Mesodermal cell (in vitro differentiated cells): ENCODE data around the gene ZFAND5.

Experiments used
- H3K27ac ChIP-seq: 2 replicates; pipeline ENCODE4 v1.7.0; 2013; ENCODE audit warnings: mild to moderate bottlenecking, low read depth, low read length, moderate library complexity; ENCODE audit not compliant: severe bottlenecking
- H3K36me3 ChIP-seq: 2 replicates; pipeline ENCODE4 v1.7.1; 2013; ENCODE audit warnings: mild to moderate bottlenecking, low read length, moderate library complexity; ENCODE audit not compliant: control insufficient read depth, insufficient read depth
- H3K4me1 ChIP-seq: one replicate; pipeline ENCODE4 v1.7.1; 2013; ENCODE audit warnings: mild to moderate bottlenecking, low read length; ENCODE audit not compliant: insufficient read depth, control insufficient read depth, poor library complexity, severe bottlenecking
- H3K4me3 ChIP-seq: 2 replicates; pipeline ENCODE4 v1.7.0; 2013; ENCODE audit warnings: low read length, control low read depth, mild to moderate bottlenecking; ENCODE audit not compliant: insufficient read depth, poor library complexity, severe bottlenecking; ENCODE audit errors: extremely low read depth
- H3K9me3 ChIP-seq: 2 replicates; pipeline ENCODE4 v1.7.1; 2013; ENCODE audit warnings: mild to moderate bottlenecking, low read length, moderate library complexity; ENCODE audit not compliant: control insufficient read depth
- WGBS, 2 experiments: methylation state at CpG; one replicate each; pipeline ENCODE4 v1.1.5; 2013; ENCODE audit warnings: missing lambda C conversion rate in 2 of 2; ENCODE audit not compliant: insufficient coverage in 2 of 2; 5-methylcytosine and 5-hydroxymethylcytosine counted together

ZFAND5 gene

DNA sequence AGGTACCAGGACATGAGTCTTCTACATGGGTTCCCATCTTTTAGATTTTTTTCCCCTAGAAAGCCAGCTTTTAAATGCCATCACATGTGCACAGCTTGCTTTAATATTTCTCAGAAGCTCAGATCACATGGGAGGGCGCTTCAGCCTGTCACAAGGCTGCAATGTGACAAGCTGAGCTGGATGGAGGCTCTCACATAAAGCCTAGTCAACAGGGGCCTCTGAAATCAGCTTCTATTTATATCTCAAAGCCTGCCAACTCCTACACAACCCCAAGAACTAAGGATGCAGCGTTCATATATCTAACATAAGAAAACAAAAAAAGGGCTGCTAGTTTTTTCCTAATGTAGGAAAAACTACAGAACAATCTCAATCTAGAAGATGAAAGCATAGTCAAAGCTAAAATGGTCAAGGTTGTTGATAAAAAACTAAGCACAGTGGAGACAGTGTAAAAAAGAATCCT, 2.3 kb downstream of the ZFAND5 start:
- Histone ChIP-seq H3K27ac (peak overlapping the region; percentile 99), H3K4me1 (peaks cover 24% of the 10 kb centered on the region), H3K36me3 (peaks cover 33% of the 10 kb centered on the region), H3K9me3 (no peaks in the 10 kb centered on the region), H3K4me3 (peak overlapping the region; percentile 82)
- 20 to 22% methylated on average over 1 of the region's 2 CpGs for WGBS, 2 experiments

GRCh38 chr9:72362118-72362531, 2.9 kb downstream of the ZFAND5 start:
- WGBS, 2 experiments: 20% methylated on average over 1 of the region's 2 CpGs; no CpG with 5 or more reads in 1 of the 2 experiments
- Histone ChIP-seq H3K9me3 (no peaks in the 10 kb centered on the region), H3K4me3 (peak overlapping the region; percentile 82), H3K27ac (peak overlapping the region; percentile 99), H3K36me3 (peaks cover 39% of the 10 kb centered on the region), H3K4me1 (peaks cover 26% of the 10 kb centered on the region)

- Histone ChIP-seq H3K9me3 (no peaks in the 10 kb centered on the region), H3K4me3 (peak overlapping the region; percentile 82), H3K4me1 (peaks cover 29% of the 10 kb centered on the region), H3K36me3 (peaks cover 48% of the 10 kb centered on the region), H3K27ac (no peak overlapping the region)
- WGBS, 2 experiments: 43 to 64% methylated on average over 2 of the region's 3 CpGs
These were observed 3.8 kb downstream of the ZFAND5 start for GRCh38 chr9:72361217-72361616.

DNA sequence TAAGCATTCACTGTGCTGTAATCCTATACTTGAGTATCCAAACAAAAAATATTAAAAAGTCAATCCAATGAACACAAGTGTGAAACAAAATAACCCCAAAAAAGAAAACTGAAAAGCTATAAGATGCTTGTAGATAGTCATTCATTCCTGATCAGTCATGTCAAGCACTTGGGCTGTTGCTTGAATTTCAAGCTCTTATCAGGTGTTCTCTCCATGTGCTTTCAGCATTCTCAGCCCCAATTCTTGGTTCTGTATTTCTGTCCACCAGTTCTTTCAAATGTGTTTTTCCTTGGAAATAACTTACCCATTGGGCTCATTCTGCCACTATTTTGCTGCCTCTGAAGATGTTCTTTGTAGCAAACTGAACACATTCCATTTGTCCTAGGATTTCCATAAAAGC, 4.7 kb downstream of the ZFAND5 start:
- H3K36me3 ChIP-seq: peaks cover 57% of the 10 kb centered on the region
- H3K4me3 ChIP-seq: no peak overlapping the region
- no peak overlapping the region for H3K27ac ChIP-seq
- H3K4me1 ChIP-seq: peaks cover 31% of the 10 kb centered on the region
- no peaks in the 10 kb centered on the region for H3K9me3 ChIP-seq

DNA sequence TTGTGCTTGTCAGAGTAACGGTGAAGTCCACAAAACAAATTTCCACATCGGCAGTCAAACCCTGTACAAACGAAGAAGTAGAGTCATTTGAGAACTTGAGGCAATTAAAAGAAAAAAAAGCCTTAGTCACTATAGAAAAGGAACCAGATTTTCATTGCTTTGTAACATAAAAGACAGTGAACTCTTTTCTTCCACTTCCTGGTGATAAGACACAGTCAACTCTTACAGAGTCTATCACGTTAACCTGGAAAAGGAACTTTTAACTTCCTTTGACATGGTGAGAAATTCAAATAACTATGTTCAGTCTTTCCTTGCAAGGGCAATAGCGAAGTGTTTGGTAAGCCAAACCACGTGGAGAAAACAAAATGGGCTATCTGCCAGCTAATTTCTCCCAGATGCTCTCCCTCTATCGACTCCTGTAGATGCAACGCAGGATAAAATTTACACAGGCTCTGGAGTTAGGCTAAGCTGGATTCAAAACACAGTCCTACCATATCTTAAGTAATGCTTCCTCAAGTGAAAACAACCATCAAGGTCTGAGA, 8.9 kb downstream of the ZFAND5 start:
- Histone ChIP-seq H3K4me1 (peaks cover 31% of the 10 kb centered on the region), H3K27ac (peak overlapping the region; percentile 65), H3K4me3 (no peak overlapping the region), H3K9me3 (no peaks in the 10 kb centered on the region), H3K36me3 (peaks cover 73% of the 10 kb centered on the region)
- 93 to 97% methylated on average over 5 to 6 of the region's 8 CpGs for WGBS, 2 experiments

DNA sequence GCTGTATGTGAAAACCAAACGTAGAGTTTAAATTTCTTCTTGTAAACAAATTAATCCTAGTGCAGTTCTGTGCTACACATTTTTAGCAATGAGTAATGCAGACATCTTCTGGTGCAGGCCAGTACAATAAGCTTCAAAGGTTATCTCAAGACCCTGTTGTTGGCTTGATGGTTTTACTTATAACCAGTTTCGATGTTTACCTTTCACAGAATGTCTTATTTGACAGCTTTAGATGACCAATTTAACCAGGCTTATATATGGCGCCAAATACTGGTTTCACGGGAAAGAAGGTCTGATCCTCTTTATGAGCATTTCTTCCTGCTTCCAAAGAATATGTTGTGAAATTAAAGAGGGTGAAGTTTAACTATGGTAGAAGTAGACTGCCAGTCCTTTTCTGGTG, 9.9 kb downstream of the ZFAND5 start:
- Histone ChIP-seq H3K4me3 (no peak overlapping the region), H3K36me3 (peaks cover 70% of the 10 kb centered on the region), H3K4me1 (peaks cover 28% of the 10 kb centered on the region), H3K9me3 (no peaks in the 10 kb centered on the region), H3K27ac (no peak overlapping the region)
- WGBS, 2 experiments: 100% methylated on average over 1 to 3 of the region's 4 CpGs

- WGBS, 2 experiments: no CpG with 5 or more reads among the region's 1 CpG
- no peak overlapping the region for H3K27ac ChIP-seq
- peaks cover 24% of the 10 kb centered on the region for H3K4me1 ChIP-seq
- H3K4me3 ChIP-seq: no peak overlapping the region
- H3K9me3 ChIP-seq: no peaks in the 10 kb centered on the region
- peaks cover 66% of the 10 kb centered on the region for H3K36me3 ChIP-seq
These were observed 10.3 kb downstream of the ZFAND5 start for GRCh38 chr9:72354704-72355103.

DNA sequence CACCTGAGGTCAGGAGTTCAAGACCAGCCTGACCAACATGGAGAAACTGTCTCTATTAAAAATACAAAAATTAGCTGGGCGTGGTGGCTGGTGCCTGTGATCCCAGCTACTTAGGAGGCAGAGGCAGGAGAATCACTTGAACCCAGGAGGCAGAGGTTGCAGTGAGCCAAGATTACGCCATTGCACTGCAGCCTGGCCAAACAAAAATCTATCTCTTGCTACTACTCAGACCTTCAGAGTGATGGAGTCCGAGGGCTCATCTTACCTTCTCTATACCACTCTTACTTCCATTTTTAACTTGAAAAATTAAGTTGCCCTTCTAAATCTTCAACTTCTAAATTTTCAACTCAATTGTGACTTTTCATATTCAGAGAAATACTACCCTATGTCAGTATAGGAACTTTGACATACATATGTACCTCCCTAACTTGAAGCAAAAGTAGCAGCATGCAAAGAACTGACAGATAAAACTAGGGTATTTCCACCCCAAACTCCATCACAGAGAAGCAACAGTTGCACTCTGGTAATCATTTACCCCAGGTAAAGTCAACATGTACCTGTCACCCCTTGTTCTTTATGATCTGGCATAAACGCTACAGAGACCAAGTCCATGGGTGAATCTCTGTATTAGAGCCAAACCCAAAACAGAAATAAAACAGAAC, 11.4 kb downstream of the ZFAND5 start:
- Histone ChIP-seq H3K36me3 (peaks cover 55% of the 10 kb centered on the region), H3K27ac (no peak overlapping the region), H3K4me1 (peaks cover 19% of the 10 kb centered on the region), H3K4me3 (no peak overlapping the region), H3K9me3 (no peaks in the 10 kb centered on the region)
- 84 to 100% methylated on average over 3 to 4 of the region's 4 CpGs for WGBS, 2 experiments

DNA sequence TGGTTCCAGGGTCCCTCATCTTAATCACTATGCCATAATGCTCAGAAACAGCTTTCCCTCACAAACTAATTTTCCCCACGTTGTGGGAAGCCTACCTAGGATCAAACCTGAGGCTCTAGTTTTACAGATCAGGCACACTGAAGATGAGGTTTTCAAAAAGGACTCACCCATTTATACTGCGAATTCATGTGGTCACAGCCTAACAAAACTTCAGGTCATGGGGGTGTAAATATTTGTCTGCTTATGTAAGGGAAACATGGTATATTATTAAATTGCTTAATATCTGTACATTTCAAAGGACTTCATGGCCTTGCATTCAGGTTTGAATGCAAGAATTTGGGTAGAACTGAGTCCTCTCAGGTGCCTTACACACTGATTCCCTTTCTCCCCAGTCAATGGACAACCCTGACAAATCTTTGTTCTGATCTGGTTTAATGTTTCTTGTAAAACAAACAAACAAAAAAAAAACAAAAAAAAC, 12.1 kb downstream of the ZFAND5 start:
- Histone ChIP-seq H3K27ac (no peak overlapping the region), H3K9me3 (no peaks in the 10 kb centered on the region), H3K36me3 (peaks cover 49% of the 10 kb centered on the region), H3K4me3 (no peak overlapping the region), H3K4me1 (peaks cover 13% of the 10 kb centered on the region)
- WGBS, 2 experiments: 40% methylated on average over 1 of the region's 2 CpGs; no CpG with 5 or more reads in 1 of the 2 experiments

GRCh38 chr9:72351538-72352453, 13.2 kb downstream of the ZFAND5 start:
- peaks cover 38% of the 10 kb centered on the region for H3K36me3 ChIP-seq
- H3K27ac ChIP-seq: no peak overlapping the region
- H3K4me3 ChIP-seq: no peak overlapping the region
- peaks cover 6% of the 10 kb centered on the region for H3K4me1 ChIP-seq
- no peaks in the 10 kb centered on the region for H3K9me3 ChIP-seq
- WGBS, 2 experiments: 88 to 91% methylated on average over 10 to 12 of the region's 15 CpGs
